A549 (cell line): ENCODE data around the gene FBXL5. TPM values are rescaled to one million over a fixed set of nuclear protein-coding genes. Genes with fewer than 3 reads are reported as not detected.

ENCODE experiments used
- ATAC-seq, 2 experiments: fragments of 200-7000 bp in 1 of 2; fragments of >200 bp in 1 of 2; cut with Nextera tagmentation in 1 of 2; cut with Tn5 transposase in 1 of 2; 3 replicates each; pipeline versions ENCODE4 v1.8.0 to v1.9.1; 2018 to 2020; ENCODE audit warnings: mild to moderate bottlenecking in 1 of 2, moderate library complexity in 1 of 2
- CTCF ChIA-PET: fragments of 300-600 bp; sonication (Branson Sonifier 250); formaldehyde crosslinking; extraction: SDS; loops from one replicate; lab custom pipeline; 2021; ENCODE audit warnings: antibody characterized with exemption, inconsistent platforms; lab: Yijun Ruan, JAX
- POLR2A ChIA-PET: fragments of 350-600 bp; formaldehyde crosslinking; extraction: SDS; loops from one replicate; lab custom pipeline; 2021; ENCODE audit warnings: antibody characterized with exemption, inconsistent platforms; lab: Yijun Ruan, JAX
- DNase-seq, 2 experiments: peaks; one replicate each; pipeline versions ENCODE4 v3.0.0 to v3.0.0-alpha.2; 2011 to 2016; ENCODE audit warnings: low read depth in 1 of 2, low spot score in 1 of 2
- FAIRE-seq: peaks from 2 replicates; lab custom pipeline; 2011; peaks lifted over from hg19 to GRCh38; lab: Jason Lieb, UNC
- H3K27ac ChIP-seq, 2 experiments: fragments of >200 bp; sonication (Bioruptor Twin); formaldehyde crosslinking; 3 replicates each; pipeline ENCODE4 v1.5.1; 2016 to 2017
- H3K4me1 ChIP-seq: fragments of >200 bp; sonication (Bioruptor Twin); formaldehyde crosslinking; 3 replicates; pipeline ENCODE4 v1.6.1; 2016
- H3K4me2 ChIP-seq: fragments of >200 bp; sonication (Bioruptor Twin); formaldehyde crosslinking; 3 replicates; pipeline ENCODE4 v1.6.1; 2016
- H3K4me3 ChIP-seq: fragments of >200 bp; sonication (Bioruptor Twin); formaldehyde crosslinking; 3 replicates; pipeline ENCODE4 v1.5.1; 2016
- H3K9me3 ChIP-seq: fragments of >200 bp; sonication (Bioruptor Twin); formaldehyde crosslinking; 3 replicates; pipeline ENCODE4 v1.6.1; 2016
- CEBPB ChIP-seq, 2 experiments: fragments of >200 bp in 1 of 2; sonication (Bioruptor Twin) in 1 of 2; formaldehyde crosslinking in 1 of 2; IDR thresholded peaks; 2 replicates each; pipeline ENCODE4 v1.6.1; 2012 to 2016
- CHD4 ChIP-seq: fragments of 200-600 bp; sonication (generic); IDR thresholded peaks from 2 replicates; pipeline ENCODE4 v1.6.1; 2016; ENCODE audit warnings: antibody characterized with exemption, mild to moderate bottlenecking, borderline replicate concordance
- E2F6 ChIP-seq: IDR thresholded peaks from 2 replicates; pipeline ENCODE4 v1.6.1; 2012; ENCODE audit warnings: low read depth, borderline replicate concordance
- ELK1 ChIP-seq: fragments of 150-350 bp; IDR thresholded peaks from 2 replicates; pipeline ENCODE4 v1.6.1; 2014; ENCODE audit warnings: low read depth, mild to moderate bottlenecking, low read length
- EP300 ChIP-seq, 2 experiments: fragments of >200 bp; sonication (Bioruptor Twin); formaldehyde crosslinking; IDR thresholded peaks; 2 replicates in 1 of 2; 3 replicates in 1 of 2; pipeline ENCODE4 v1.6.1; 2016 to 2017
- ESRRA ChIP-seq: fragments of 150-350 bp; IDR thresholded peaks from 2 replicates; pipeline ENCODE4 v1.6.1; 2014; ENCODE audit warnings: mild to moderate bottlenecking, low read length, borderline replicate concordance
- FOSB ChIP-seq: fragments of 250-450 bp; sonication (Bioruptor Pico); IDR thresholded peaks from 2 replicates; pipeline ENCODE4 v1.5.0; 2020; ENCODE audit warnings: mild to moderate bottlenecking, moderate library complexity
- GATA3 ChIP-seq: IDR thresholded peaks from 2 replicates; pipeline ENCODE4 v1.6.1; 2012; ENCODE audit warnings: borderline replicate concordance
- HDAC2 ChIP-seq: fragments of 200-600 bp; sonication (generic); IDR thresholded peaks from 2 replicates; pipeline ENCODE4 v1.6.1; 2016
- HMGXB4 ChIP-seq: fragments of 250-450 bp; sonication (Bioruptor Pico); IDR thresholded peaks from 2 replicates; pipeline ENCODE4 v1.5.0; 2021; ENCODE audit warnings: mild to moderate bottlenecking, moderate library complexity, borderline replicate concordance
- HOXB5 ChIP-seq: fragments of 250-450 bp; sonication (Bioruptor Pico); IDR thresholded peaks from 2 replicates; pipeline ENCODE4 v1.5.0; 2020; ENCODE audit warnings: mild to moderate bottlenecking, moderate library complexity
- JUN ChIP-seq, 2 experiments: fragments of >200 bp; sonication (Bioruptor Twin); formaldehyde crosslinking; IDR thresholded peaks; 2 replicates in 1 of 2; 3 replicates in 1 of 2; pipeline ENCODE4 v1.6.1; 2016 to 2017
- MAFK ChIP-seq: fragments of 450-650 bp; IDR thresholded peaks from 2 replicates; pipeline ENCODE4 v1.6.1; 2014; ENCODE audit not compliant: partially characterized antibody
- NFE2L2 ChIP-seq: fragments of 150-350 bp; conservative IDR thresholded peaks from 2 replicates; pipeline ENCODE4 v1.6.1; 2014; ENCODE audit warnings: low read length
- NPAS2 ChIP-seq: fragments of 250-450 bp; sonication (Bioruptor Pico); IDR thresholded peaks from 2 replicates; pipeline ENCODE4 v1.8.0; 2022; ENCODE audit warnings: mild to moderate bottlenecking, moderate library complexity, borderline replicate concordance
- REST ChIP-seq: fragments of 200-600 bp; sonication (generic); IDR thresholded peaks from 2 replicates; pipeline ENCODE4 v1.6.1; 2016; ENCODE audit warnings: antibody characterized with exemption, mild to moderate bottlenecking, moderate library complexity
- RFX5 ChIP-seq: fragments of 450-650 bp; IDR thresholded peaks from 2 replicates; pipeline ENCODE4 v1.7.1; 2014; ENCODE audit warnings: antibody characterized with exemption, mild to moderate bottlenecking, moderate library complexity
- RNF2 ChIP-seq: fragments of 200-600 bp; sonication (generic); IDR thresholded peaks from 2 replicates; pipeline ENCODE4 v1.6.1; 2016; ENCODE audit warnings: low read depth, mild to moderate bottlenecking, antibody characterized with exemption, moderate library complexity, borderline replicate concordance
- SMC3 ChIP-seq: fragments of >200 bp; sonication (Bioruptor Twin); formaldehyde crosslinking; IDR thresholded peaks from 3 replicates; pipeline ENCODE4 v1.6.1; 2018; ENCODE audit warnings: inconsistent platforms
- TFCP2L1 ChIP-seq: fragments of 250-450 bp; sonication (Bioruptor Pico); IDR thresholded peaks from 2 replicates; pipeline ENCODE4 v1.5.0; 2021; ENCODE audit warnings: mild to moderate bottlenecking
- ZC3H11A ChIP-seq: fragments of 450-650 bp; IDR thresholded peaks from 2 replicates; pipeline ENCODE4 v1.6.1; 2014; ENCODE audit warnings: antibody characterized with exemption, mild to moderate bottlenecking
- ZNF302 ChIP-seq: fragments of 250-450 bp; sonication (Bioruptor Pico); IDR thresholded peaks from 2 replicates; pipeline ENCODE4 v1.9.0; 2021; ENCODE audit warnings: inconsistent platforms, mild to moderate bottlenecking, moderate library complexity
- WGBS: methylation state at CpG from one replicate; pipeline ENCODE4 v1.1.6; 2017; ENCODE audit errors: missing lambda C conversion rate; 5-methylcytosine and 5-hydroxymethylcytosine counted together
- polyA plus RNA-seq, 4 experiments: library from polyadenylated mRNA; depleted of rRNA in 3 of 4; stranded (reverse); fragments of >200 nt; fragmentation: RNase III in 1 of 4; extraction: RNeasy Plus Mini Kit Qiagen cat#74134 plus additional on column Dnase treatment in 1 of 4; gene quantifications; 2 replicates in 3 of 4; 3 replicates in 1 of 4; pipeline ENCODE4 v1.2.3, GENCODE V29; 2011 to 2017

Gene FBXL5
- polyA plus RNA-seq, 2 of the 4 experiments (the other 2 are of a cell fraction), result 44.2 to 45.4 TPM

GRCh38 chr4:15654593-15655222 lies 449 bp downstream of the FBXL5 start:
- Histone ChIP-seq H3K9me3 (no peaks in the 10 kb centered on the region), H3K4me1 (peaks cover 37% of the 10 kb centered on the region; the same call in 2 of the 3 replicates), H3K27ac (peak overlapping the region; percentile 89 to 99), H3K4me3 (peak overlapping the region; percentile 68), H3K4me2 (peak overlapping the region; percentile 92)
- DNase-seq (peak; percentile 19 to 21), FAIRE-seq (no peak), ATAC-seq (peak; percentile 68 to 72)
- POLR2A ChIA-PET, result interaction anchor here (1.0 to 1.9 kb wide), 2 partner anchors 27 to 31 kb away, joined by 3 to 7 read pairs; partner anchors contain the start of gene FAM200B
- WGBS, result 0% methylated on average over 14 of the region's 66 CpGs
- CTCF ChIA-PET, result interaction anchor here (1.0 to 1.4 kb wide), 5 partner anchors 9 to 40 kb away, joined by 3 to 4 read pairs (median 3); partner anchors contain the start of gene FAM200B
- TF ChIP-seq CHD4, result no peak
- TF ChIP-seq GATA3, result no peak

GRCh38 chr4:15653864-15654592 lies 1.1 kb downstream of the FBXL5 start:
- peak overlapping the region; percentile 92 for H3K4me2 ChIP-seq
- under 1% methylated on average over 7 of the region's 7 CpGs for WGBS
- ATAC-seq (peak; percentile 28 to 68; a peak in 4 of 6 replicates), DNase-seq (peak in 1 of 2 experiments; percentile 32), FAIRE-seq (no peak)
- no peaks in the 10 kb centered on the region for H3K9me3 ChIP-seq
- peak overlapping the region; percentile 89 to 99 for H3K27ac ChIP-seq
- peaks cover 35% of the 10 kb centered on the region; the same call in 2 of the 3 replicates for H3K4me1 ChIP-seq
- H3K4me3 ChIP-seq, result peak overlapping the region; percentile 68
- CTCF ChIA-PET, result interaction anchor here (0.6 to 1.2 kb wide), 4 partner anchors 10 to 40 kb away, joined by 3 to 4 read pairs (median 3); partner anchors contain the start of gene FAM200B
- POLR2A ChIA-PET, result interaction anchor here (1.9 kb wide), 1 partner anchor 28 kb away, joined by 7 read pairs; the partner anchor contains the start of gene FAM200B
- no peak for TF ChIP-seq MAFK
- no peak for TF ChIP-seq CEBPB (IDR thresholded peaks at IDR 0.05)
- no peak for TF ChIP-seq JUN (IDR thresholded peaks at IDR 0.05)
- no peak for TF ChIP-seq ZNF302
- no peak for TF ChIP-seq HMGXB4 (CRISPR knock-in tag)
- TF ChIP-seq SMC3, result no peak
- no peak for TF ChIP-seq HOXB5
- no peak for TF ChIP-seq FOSB
- TF ChIP-seq TFCP2L1 (CRISPR knock-in tag), result no peak
- no peak for TF ChIP-seq HDAC2
- TF ChIP-seq EP300 (IDR thresholded peaks at IDR 0.05), result no peak
- TF ChIP-seq RFX5, result no peak
- TF ChIP-seq ZC3H11A, result no peak
- no peak for TF ChIP-seq NPAS2 (CRISPR knock-in tag)
- TF ChIP-seq NFE2L2, result no peak
- TF ChIP-seq, all 56 proteins: peak for 0

GRCh38 chr4:15653420-15653819 lies 1.7 kb downstream of the FBXL5 start:
- WGBS, result 14% methylated on average over 4 of the region's 4 CpGs
- ATAC-seq (no peak), DNase-seq (no peak), FAIRE-seq (no peak)
- Histone ChIP-seq H3K4me2 (peak overlapping the region; percentile 92), H3K4me3 (peak overlapping the region; percentile 68), H3K27ac (peak overlapping the region; percentile 89 to 99), H3K4me1 (peaks cover 35% of the 10 kb centered on the region; the same call in 2 of the 3 replicates), H3K9me3 (no peaks in the 10 kb centered on the region)
- TF ChIP-seq RNF2 (no peak), ESRRA (no peak), ELK1 (no peak), E2F6 (no peak), REST (no peak), RFX5 (no peak)
- CTCF ChIA-PET, result interaction anchor here (1.0 to 1.2 kb wide), 2 partner anchors 10 to 13 kb away, joined by 3 read pairs; no protein-coding TSS in a partner anchor
- POLR2A ChIA-PET, result interaction anchor here (1.9 kb wide), 1 partner anchor 29 kb away, joined by 7 read pairs; the partner anchor contains the start of gene FAM200B
